Right atrium auricular region (tissue), 2 donors: ENCODE measurements around the gene RNF145. TPM values are rescaled to one million over a fixed set of nuclear protein-coding genes. Genes with fewer than 3 reads are reported as not detected.

Source experiments
- DNase-seq: peaks from one replicate; pipeline ENCODE4 v3.0.0-alpha.2; 2019; ENCODE audit warnings: low spot score
- H3K27ac ChIP-seq, 2 donors: fragments of 200-600 bp; sonication (generic); 1 replicate in 1 of 2; 2 replicates in 1 of 2; pipeline ENCODE4 v1.5.1; 2016 to 2019
- H3K27me3 ChIP-seq, 2 donors: fragments of 200-600 bp; sonication (generic); one replicate each; pipeline versions ENCODE4 v1.5.1 to v1.6.0; 2017 to 2019
- H3K36me3 ChIP-seq: fragments of 200-600 bp; sonication (generic); one replicate; pipeline ENCODE4 v1.5.1; 2016
- H3K4me1 ChIP-seq, 2 donors: fragments of 200-600 bp; sonication (generic); one replicate each; pipeline versions ENCODE4 v1.5.1 to v1.6.0; 2017 to 2019
- H3K4me3 ChIP-seq, 2 donors: fragments of 200-600 bp; sonication (generic); 1 replicate in 1 of 2; 2 replicates in 1 of 2; pipeline ENCODE4 v1.5.1; 2017 to 2019; ENCODE audit warnings: mild to moderate bottlenecking in 1 of 2, moderate library complexity in 1 of 2
- H3K9me3 ChIP-seq, 2 donors: fragments of 200-600 bp; sonication (generic); one replicate each; pipeline ENCODE4 v1.5.1; 2019
- CTCF ChIP-seq, 2 donors: fragments of 200-600 bp; sonication (generic); IDR thresholded peaks; one replicate each; pipeline ENCODE4 v1.5.1; 2019; ENCODE audit warnings: antibody characterized with exemption in 2 of 2
- total RNA-seq, 2 donors: library from RNA; depleted of rRNA; stranded (reverse); fragments of >200 nt; gene quantifications; one replicate each; pipeline ENCODE4 v1.1.0, GENCODE V29; 2016

Gene RNF145
- total RNA-seq, 2 donors from 2014 or later, result 18.1 to 29.9 TPM

GRCh38 chr5:159215886-159216285 lies 6.5 kb upstream of the RNF145 start:
- TF ChIP-seq CTCF (IDR thresholded peaks at IDR 0.05), result no peak
- Histone ChIP-seq H3K27me3 (no peaks in the 10 kb centered on the region), H3K36me3 (no peaks in the 10 kb centered on the region), H3K27ac (no peak overlapping the region), H3K4me3 (no peak overlapping the region), H3K4me1 (no peaks in the 10 kb centered on the region), H3K9me3 (no peaks in the 10 kb centered on the region)
- DNase-seq, result no peak

- H3K27me3 ChIP-seq, result no peaks in the 10 kb centered on the region
- DNase-seq, result no peak
- H3K27ac ChIP-seq, result no peak overlapping the region
- H3K9me3 ChIP-seq, result no peaks in the 10 kb centered on the region
- no peaks in the 10 kb centered on the region for H3K4me1 ChIP-seq
- TF ChIP-seq CTCF (IDR thresholded peaks at IDR 0.05), result no peak
- no peaks in the 10 kb centered on the region for H3K36me3 ChIP-seq
- H3K4me3 ChIP-seq, result no peak overlapping the region
Observed at GRCh38 chr5:159214486-159215271, 5.3 kb upstream of the RNF145 start.

- Histone ChIP-seq H3K4me1 (no peaks in the 10 kb centered on the region), H3K27me3 (no peaks in the 10 kb centered on the region), H3K36me3 (no peaks in the 10 kb centered on the region), H3K4me3 (no peak overlapping the region), H3K27ac (no peak overlapping the region), H3K9me3 (no peaks in the 10 kb centered on the region)
- DNase-seq, result no peak
- TF ChIP-seq CTCF (IDR thresholded peaks at IDR 0.05), result no peak
Observed at GRCh38 chr5:159212657-159213462, 3.5 kb upstream of the RNF145 start.

- Histone ChIP-seq H3K4me3 (no peak overlapping the region), H3K27ac (no peak overlapping the region), H3K4me1 (no peaks in the 10 kb centered on the region), H3K36me3 (no peaks in the 10 kb centered on the region), H3K27me3 (no peaks in the 10 kb centered on the region), H3K9me3 (no peaks in the 10 kb centered on the region)
- no peak for TF ChIP-seq CTCF (IDR thresholded peaks at IDR 0.05)
- no peak for DNase-seq
Observed at GRCh38 chr5:159211729-159212174, 2.4 kb upstream of the RNF145 start.

GRCh38 chr5:159210846-159211245 lies 1.5 kb upstream of the RNF145 start:
- no peak overlapping the region for H3K27ac ChIP-seq
- no peak for TF ChIP-seq CTCF (IDR thresholded peaks at IDR 0.05)

More at GRCh38 chr5:159210846-159211245, 1.5 kb upstream of the RNF145 start:
- no peak for DNase-seq
- H3K4me1 ChIP-seq, result peaks cover 0 to 7% of the 10 kb centered on the region in 2 donors
- H3K9me3 ChIP-seq, result no peaks in the 10 kb centered on the region
- no peak overlapping the region for H3K4me3 ChIP-seq
- no peaks in the 10 kb centered on the region for H3K36me3 ChIP-seq
- H3K27me3 ChIP-seq, result no peaks in the 10 kb centered on the region
